Upper lobe of left lung (tissue), 6 donors: ENCODE data around the gene REG1B. TPM values are rescaled to one million over a fixed set of nuclear protein-coding genes. Genes with fewer than 3 reads are reported as not detected.

Source experiments
- ATAC-seq, 2 donors: fragments of 200-7000 bp; cut with Tn5 transposase; one replicate each; pipeline ENCODE4 v1.9.1; 2022; ENCODE audit warnings: mild to moderate bottlenecking in 2 of 2, moderate library complexity in 2 of 2; ENCODE audit not compliant: low FRiP score in 2 of 2
- DNase-seq, 2 donors: peaks; one replicate each; pipeline ENCODE4 v3.0.0-alpha.2; 2019 to 2020
- H3K27ac ChIP-seq, 4 donors: fragments of 200-600 bp; sonication (generic); one replicate each; pipeline ENCODE4 v1.5.1; 2016 to 2019
- H3K27me3 ChIP-seq, 4 donors: fragments of 200-600 bp; sonication (generic); one replicate each; pipeline ENCODE4 v1.5.1; 2017 to 2019
- H3K36me3 ChIP-seq, 4 donors: fragments of 200-600 bp; sonication (generic); one replicate each; pipeline ENCODE4 v1.5.1; 2016 to 2019
- H3K4me1 ChIP-seq, 4 donors: fragments of 200-600 bp; sonication (generic); one replicate each; pipeline ENCODE4 v1.5.1; 2018 to 2019
- H3K4me3 ChIP-seq, 4 donors: fragments of 200-600 bp; sonication (generic); one replicate each; pipeline ENCODE4 v1.5.1; 2017 to 2019; ENCODE audit warnings: mild to moderate bottlenecking in 2 of 4, moderate library complexity in 1 of 4
- H3K9me3 ChIP-seq, 4 donors: fragments of 200-600 bp; sonication (generic); one replicate each; pipeline ENCODE4 v1.5.1; 2018 to 2019
- EP300 ChIP-seq, 4 donors: sonication (generic); formaldehyde crosslinking; IDR thresholded peaks; one replicate each; pipeline ENCODE4 v1.5.1; 2017; ENCODE audit warnings: antibody characterized with exemption in 4 of 4, control low read depth in 2 of 4
- POLR2A ChIP-seq, 4 donors: fragments of 450-650 bp; IDR thresholded peaks; one replicate each; pipeline ENCODE4 v1.5.1; 2016 to 2017; ENCODE audit warnings: antibody characterized with exemption in 4 of 4, mild to moderate bottlenecking in 2 of 4
- POLR2AphosphoS5 ChIP-seq, 2 donors: sonication (generic); formaldehyde crosslinking; IDR thresholded peaks; one replicate each; pipeline ENCODE4 v1.5.1; 2017; ENCODE audit warnings: antibody characterized with exemption in 2 of 2
- WGBS, 2 donors: methylation state at CpG; one replicate each; pipeline ENCODE4 v1.1.5; 2017 to 2018; 5-methylcytosine and 5-hydroxymethylcytosine counted together
- total RNA-seq, 6 donors: library from RNA; depleted of rRNA in 4 of 6; stranded (reverse); fragments of >200 nt in 4 of 6; gene quantifications; one replicate each; pipeline versions ENCODE4 v1.1.0 to v1.2.1, GENCODE V29; 2016 to 2021
- TF ChIP-seq, protein P1 (sequence below), 6 experiments: fragments of 450-650 bp in 4 of 6; fragments of 200-600 bp in 2 of 6; sonication (generic) in 2 of 6; IDR thresholded peaks; one replicate each; pipeline ENCODE4 v1.5.1; 2016 to 2019; ENCODE audit warnings: antibody characterized with exemption in 6 of 6
- donor health status: DM: no; HTN: no; CAD: no; lungs with moderate emphysema.
- donor health status: DM: no; HTN: yes; CAD: no; lungs with severe emphysema.

REG1B gene, protein sequence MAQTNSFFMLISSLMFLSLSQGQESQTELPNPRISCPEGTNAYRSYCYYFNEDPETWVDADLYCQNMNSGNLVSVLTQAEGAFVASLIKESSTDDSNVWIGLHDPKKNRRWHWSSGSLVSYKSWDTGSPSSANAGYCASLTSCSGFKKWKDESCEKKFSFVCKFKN
- 1 to 10 TPM in 2 of 6 donors, not detected in 4; 1.5 to 5.2 TPM for total RNA-seq

DNA sequence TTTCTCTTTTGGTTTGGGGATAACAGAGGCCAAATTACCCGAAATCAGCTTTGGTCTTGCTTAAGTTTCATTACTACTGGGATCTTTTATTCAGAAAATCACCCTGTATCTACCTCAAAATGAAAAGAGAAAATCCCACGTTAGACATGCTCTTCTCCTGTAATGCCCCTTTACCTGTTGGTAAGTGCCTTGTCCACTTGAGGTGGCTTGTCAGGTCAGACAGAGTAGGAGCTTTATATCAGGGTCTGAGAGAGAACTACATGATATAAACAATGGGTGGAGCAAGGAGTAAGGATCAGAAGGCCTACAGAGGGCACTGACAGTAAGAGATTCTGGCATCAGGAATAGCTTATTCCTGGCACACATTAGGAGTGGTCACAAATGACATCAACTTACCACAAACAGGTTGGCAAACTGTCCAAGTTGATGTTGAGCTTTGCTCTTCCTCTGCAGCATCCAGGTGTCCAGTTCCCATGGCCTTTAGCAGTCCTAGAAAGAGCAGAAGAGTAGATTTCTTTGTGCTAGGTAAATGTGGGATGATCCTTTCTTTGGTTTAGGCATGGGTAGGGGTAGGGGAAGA is at the start of gene REG1B:
REG1B (minus strand) TSS at position 209 of the 580 bp plus-strand sequence. CDS start 381 bp downstream, outside the sequence.
- DNase-seq (no peak), ATAC-seq (no peak)
- H3K27ac ChIP-seq: no peak within 1 kb of the TSS
- H3K27me3 ChIP-seq: no peaks in the 10 kb centered on the region
- WGBS, 2 donors: 74 to 75% methylated on average over 2 of the region's 2 CpGs
- TF ChIP-seq POLR2A (IDR thresholded peaks at IDR 0.05) (no peak), POLR2AphosphoS5 (IDR thresholded peaks at IDR 0.05) (no peak)
- no peaks in the 10 kb centered on the region for H3K4me1 ChIP-seq
- H3K36me3 ChIP-seq: no peaks in the 10 kb centered on the region
- H3K4me3 ChIP-seq: no peak within 1 kb of the TSS
- H3K9me3 ChIP-seq: no peaks in the 10 kb centered on the region

DNA sequence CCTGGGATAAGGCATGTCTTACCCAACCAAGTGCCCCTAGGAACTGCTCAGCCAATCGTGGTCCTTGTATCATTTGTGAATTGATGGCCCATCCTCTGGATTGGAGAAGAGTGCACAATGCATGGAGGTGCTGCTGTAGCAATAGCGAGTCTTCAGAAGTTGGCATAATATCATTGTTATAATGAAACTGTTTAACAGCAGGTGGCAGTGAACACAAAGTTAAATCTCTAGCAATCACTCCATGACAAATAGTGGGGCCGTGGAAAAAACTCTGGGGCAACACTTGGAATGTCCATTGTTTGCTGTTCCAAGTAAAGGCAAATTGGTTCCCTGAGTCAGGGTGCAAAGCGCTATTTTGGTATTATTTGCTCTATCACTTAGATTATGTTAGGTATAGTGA is 43.9 kb upstream of the REG1B start:
- no peaks in the 10 kb centered on the region for H3K9me3 ChIP-seq
- no peak overlapping the region for H3K4me3 ChIP-seq
- ATAC-seq (no peak), DNase-seq (no peak)
- H3K4me1 ChIP-seq: no peaks in the 10 kb centered on the region
- WGBS, 2 donors: 75 to 84% methylated on average over 4 of the region's 4 CpGs
- H3K27ac ChIP-seq: no peak overlapping the region
- TF ChIP-seq EP300 (IDR thresholded peaks at IDR 0.05): no peak
- no peaks in the 10 kb centered on the region for H3K27me3 ChIP-seq
- H3K36me3 ChIP-seq: no peaks in the 10 kb centered on the region

DNA sequence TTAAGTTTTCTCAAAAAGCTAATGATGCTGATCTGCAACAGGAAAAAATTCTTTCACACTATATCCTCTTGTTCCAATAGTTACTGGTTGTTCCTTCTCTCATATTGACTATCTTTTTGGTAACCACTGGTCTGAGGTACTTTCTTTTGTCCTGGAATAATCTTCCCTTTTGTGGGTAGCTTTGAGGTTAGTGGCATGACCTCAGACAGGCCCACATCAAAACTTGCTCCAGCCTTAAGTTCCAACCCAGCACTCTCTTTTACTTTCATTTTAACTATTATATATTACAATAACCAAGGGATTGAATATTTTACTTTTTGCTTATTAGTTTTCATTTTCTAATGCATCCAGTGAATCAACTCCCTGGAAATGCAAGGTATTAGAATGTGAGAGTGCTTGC is 42.0 kb upstream of the REG1B start:
- TF ChIP-seq, protein P1, sequence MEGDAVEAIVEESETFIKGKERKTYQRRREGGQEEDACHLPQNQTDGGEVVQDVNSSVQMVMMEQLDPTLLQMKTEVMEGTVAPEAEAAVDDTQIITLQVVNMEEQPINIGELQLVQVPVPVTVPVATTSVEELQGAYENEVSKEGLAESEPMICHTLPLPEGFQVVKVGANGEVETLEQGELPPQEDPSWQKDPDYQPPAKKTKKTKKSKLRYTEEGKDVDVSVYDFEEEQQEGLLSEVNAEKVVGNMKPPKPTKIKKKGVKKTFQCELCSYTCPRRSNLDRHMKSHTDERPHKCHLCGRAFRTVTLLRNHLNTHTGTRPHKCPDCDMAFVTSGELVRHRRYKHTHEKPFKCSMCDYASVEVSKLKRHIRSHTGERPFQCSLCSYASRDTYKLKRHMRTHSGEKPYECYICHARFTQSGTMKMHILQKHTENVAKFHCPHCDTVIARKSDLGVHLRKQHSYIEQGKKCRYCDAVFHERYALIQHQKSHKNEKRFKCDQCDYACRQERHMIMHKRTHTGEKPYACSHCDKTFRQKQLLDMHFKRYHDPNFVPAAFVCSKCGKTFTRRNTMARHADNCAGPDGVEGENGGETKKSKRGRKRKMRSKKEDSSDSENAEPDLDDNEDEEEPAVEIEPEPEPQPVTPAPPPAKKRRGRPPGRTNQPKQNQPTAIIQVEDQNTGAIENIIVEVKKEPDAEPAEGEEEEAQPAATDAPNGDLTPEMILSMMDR (IDR thresholded peaks at IDR 0.05): no peak
- TF ChIP-seq POLR2AphosphoS5 (IDR thresholded peaks at IDR 0.05) (no peak), POLR2A (IDR thresholded peaks at IDR 0.05) (no peak), EP300 (IDR thresholded peaks at IDR 0.05) (no peak)
- ATAC-seq: no peak
- Histone ChIP-seq H3K4me3 (no peak overlapping the region), H3K27me3 (no peaks in the 10 kb centered on the region), H3K4me1 (no peaks in the 10 kb centered on the region), H3K36me3 (no peaks in the 10 kb centered on the region), H3K27ac (no peak overlapping the region), H3K9me3 (no peaks in the 10 kb centered on the region)
- no peak for DNase-seq

DNA sequence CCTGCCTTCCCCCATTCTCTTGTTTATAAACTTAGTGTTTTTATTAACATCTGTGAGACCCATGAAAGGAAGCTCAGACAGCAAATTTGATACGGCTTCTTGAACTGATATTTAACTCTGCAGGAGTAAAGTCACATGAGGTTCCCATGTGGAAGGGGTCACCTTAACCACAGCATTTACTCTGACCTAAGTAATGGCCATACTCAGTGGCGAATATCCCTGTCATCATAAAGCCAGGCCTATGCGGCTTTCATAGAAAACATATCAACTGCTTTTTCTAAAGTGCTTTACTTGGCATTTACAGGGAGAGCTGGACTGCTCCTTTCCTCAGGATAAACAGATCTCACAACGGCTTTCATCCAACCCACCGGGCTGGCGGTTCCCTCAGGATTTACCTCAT is 41.5 kb upstream of the REG1B start:
- Histone ChIP-seq H3K27me3 (no peaks in the 10 kb centered on the region), H3K27ac (no peak overlapping the region), H3K4me1 (no peaks in the 10 kb centered on the region), H3K4me3 (no peak overlapping the region), H3K9me3 (no peaks in the 10 kb centered on the region), H3K36me3 (no peaks in the 10 kb centered on the region)
- DNase-seq (no peak), ATAC-seq (no peak)
- 83 to 86% methylated on average over 6 of the region's 6 CpGs for WGBS, 2 donors
- TF ChIP-seq POLR2A (IDR thresholded peaks at IDR 0.05) (no peak), EP300 (IDR thresholded peaks at IDR 0.05) (no peak), POLR2AphosphoS5 (IDR thresholded peaks at IDR 0.05) (no peak)
- TF ChIP-seq, protein P1 (IDR thresholded peaks at IDR 0.05): no peak

DNA sequence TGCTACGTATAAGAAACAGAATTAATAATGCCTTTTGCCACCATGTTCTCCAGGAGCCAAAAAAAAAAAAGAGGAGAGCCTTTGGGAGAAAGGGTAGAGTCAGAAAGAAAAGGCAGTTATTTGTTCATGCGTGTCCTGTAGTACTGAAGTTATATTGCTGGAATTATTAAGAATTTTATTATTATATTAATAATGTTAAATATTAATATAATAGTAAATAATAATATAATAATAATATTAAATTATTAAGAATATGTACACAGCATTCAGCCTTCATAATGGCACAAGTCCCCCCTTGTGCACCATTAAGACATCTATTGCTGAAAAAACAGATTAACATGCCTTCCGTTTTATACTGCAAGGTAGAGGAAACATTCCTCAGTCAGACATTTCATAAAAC is 40.6 kb upstream of the REG1B start:
- DNase-seq (no peak), ATAC-seq (no peak)
- no peak overlapping the region for H3K27ac ChIP-seq
- no peaks in the 10 kb centered on the region for H3K9me3 ChIP-seq
- TF ChIP-seq EP300 (IDR thresholded peaks at IDR 0.05) (no peak), POLR2A (IDR thresholded peaks at IDR 0.05) (no peak), POLR2AphosphoS5 (IDR thresholded peaks at IDR 0.05) (no peak)
- TF ChIP-seq, protein P1 (IDR thresholded peaks at IDR 0.05): no peak
- no peaks in the 10 kb centered on the region for H3K36me3 ChIP-seq
- 84 to 90% methylated on average over 3 of the region's 3 CpGs for WGBS, 2 donors
- no peaks in the 10 kb centered on the region for H3K27me3 ChIP-seq
- no peak overlapping the region for H3K4me3 ChIP-seq
- H3K4me1 ChIP-seq: no peaks in the 10 kb centered on the region

DNA sequence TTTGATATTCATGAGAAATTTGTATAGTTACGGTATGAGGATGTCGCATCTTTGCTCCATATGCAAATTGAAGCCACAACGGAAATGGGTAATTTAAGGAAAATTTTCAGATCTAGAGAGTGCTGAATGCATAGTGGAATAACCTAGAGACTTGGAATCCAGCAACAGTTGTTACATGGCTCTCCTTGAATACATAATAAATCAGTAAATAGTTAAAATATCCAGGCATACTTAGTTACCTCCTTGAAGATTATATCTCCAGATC is 37.9 kb upstream of the REG1B start:
- DNase-seq: no peak
- TF ChIP-seq POLR2A (IDR thresholded peaks at IDR 0.05) (no peak), EP300 (IDR thresholded peaks at IDR 0.05) (no peak), POLR2AphosphoS5 (IDR thresholded peaks at IDR 0.05) (no peak)
- TF ChIP-seq, protein P1 (IDR thresholded peaks at IDR 0.05): no peak
- Histone ChIP-seq H3K4me3 (no peak overlapping the region), H3K27me3 (no peaks in the 10 kb centered on the region), H3K36me3 (no peaks in the 10 kb centered on the region), H3K4me1 (no peaks in the 10 kb centered on the region), H3K9me3 (no peaks in the 10 kb centered on the region), H3K27ac (no peak overlapping the region)
- 92 to 94% methylated on average over 3 of the region's 3 CpGs for WGBS, 2 donors
- ATAC-seq: no peak
